HG03432 (cell line): ENCODE results near the gene CTU2.

ENCODE experiments used
- ATAC-seq: cut with Tn5 transposase; IDR thresholded peaks from one replicate; pipeline ENCODE4 v1.9.1; 2021; ENCODE audit warnings: mild to moderate bottlenecking, moderate library complexity; ENCODE audit not compliant: unreplicated experiment

Gene CTU2

DNA sequence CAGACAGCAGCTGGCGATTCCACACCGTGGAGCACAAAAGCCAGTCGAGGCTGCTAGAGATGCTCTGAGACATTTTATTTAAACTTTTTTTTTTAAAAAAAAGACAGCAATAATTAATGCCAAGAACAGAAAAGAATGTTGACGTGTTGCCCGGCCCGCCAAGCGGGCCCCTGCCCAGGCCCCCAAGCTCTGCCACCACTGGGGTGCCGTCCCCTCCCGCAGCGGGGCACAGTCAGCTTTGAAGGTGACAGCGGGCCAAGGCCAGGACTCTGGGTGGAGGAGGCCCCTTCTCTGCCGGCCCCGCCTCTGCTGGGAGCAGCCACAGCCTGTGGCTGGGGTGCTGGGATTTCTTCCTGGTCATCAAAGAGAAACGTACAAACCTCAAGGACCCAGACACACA, 9.9 kb upstream of the CTU2 start:
- no peak for ATAC-seq

GRCh38 chr16:88697116-88697830, 9.0 kb upstream of the CTU2 start:
- no peak for ATAC-seq

GRCh38 chr16:88697831-88698615, 8.3 kb upstream of the CTU2 start:
- no peak for ATAC-seq

DNA sequence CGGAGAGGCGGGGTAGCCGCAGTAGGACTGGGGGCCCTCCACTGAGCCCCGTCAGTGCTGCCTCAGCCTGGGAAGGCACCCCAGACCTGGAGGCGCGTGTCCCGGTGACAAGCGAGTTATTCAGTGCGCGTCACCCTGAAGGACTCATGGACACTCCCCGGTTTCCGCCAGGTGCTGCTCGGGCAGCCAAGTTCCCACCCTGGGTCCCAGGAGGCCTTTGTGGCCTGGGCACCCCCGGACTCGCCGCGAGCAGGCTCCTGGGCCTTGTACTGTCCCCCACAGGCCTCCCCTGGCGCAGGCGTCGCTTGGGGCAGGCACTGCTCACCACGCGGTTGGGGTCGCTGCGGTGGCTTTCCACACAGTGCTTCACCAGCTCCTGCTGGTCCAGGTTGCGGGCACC, 7.7 kb upstream of the CTU2 start:
- no peak for ATAC-seq

- no peak for ATAC-seq
Observed at GRCh38 chr16:88699180-88699579, 7.1 kb upstream of the CTU2 start.

- ATAC-seq = no peak
Observed at GRCh38 chr16:88700322-88700635, 6.0 kb upstream of the CTU2 start.

GRCh38 chr16:88700636-88701482, 5.4 kb upstream of the CTU2 start:
- peak; percentile 72 for ATAC-seq

GRCh38 chr16:88701581-88702370, 4.5 kb upstream of the CTU2 start:
- no peak for ATAC-seq

DNA sequence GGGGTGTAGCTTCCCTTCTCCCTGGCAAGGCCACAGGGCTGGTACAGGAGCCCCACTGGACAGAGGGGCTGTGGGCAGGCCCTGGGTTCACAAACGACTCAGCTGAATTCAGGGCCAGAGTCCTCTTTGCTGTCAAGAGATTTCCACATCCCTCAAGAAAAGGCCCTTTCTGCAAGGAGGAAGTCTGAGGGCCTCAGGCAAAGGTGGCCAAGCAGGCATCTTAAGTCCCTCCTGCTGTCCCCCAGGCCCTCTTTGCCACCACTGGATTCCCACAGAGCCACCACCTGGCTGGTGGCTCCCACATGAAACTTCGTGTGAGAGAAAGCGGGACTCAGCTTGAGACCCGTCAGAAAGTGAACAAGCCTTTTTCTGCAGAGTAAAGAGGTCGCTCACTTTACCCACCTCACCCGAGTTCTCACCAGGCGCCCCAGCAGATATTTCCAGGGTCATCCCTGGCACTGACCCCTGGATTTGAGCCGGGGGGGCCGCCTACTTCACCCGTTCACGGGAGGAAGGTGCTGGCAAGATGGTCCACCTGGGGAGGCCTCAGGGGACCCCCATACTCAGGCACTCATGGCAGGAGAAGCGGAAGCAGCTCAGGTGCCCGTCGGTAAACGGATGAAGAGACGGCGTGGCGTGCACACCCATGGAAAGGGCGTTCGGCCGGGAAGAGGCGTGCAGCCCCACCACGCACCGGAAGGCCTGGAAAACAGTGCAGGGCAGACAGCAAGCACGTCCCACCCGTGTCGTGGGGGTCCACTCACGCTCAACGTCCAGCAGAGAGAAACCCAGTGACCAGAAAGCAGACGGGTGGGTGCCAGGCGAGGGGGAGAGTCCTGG, 3.7 kb upstream of the CTU2 start:
- no peak for ATAC-seq

- ATAC-seq = no peak
Observed at GRCh38 chr16:88703486-88704309, 2.6 kb upstream of the CTU2 start.

- ATAC-seq = no peak
Observed at GRCh38 chr16:88705076-88705684, 1.1 kb upstream of the CTU2 start.

DNA sequence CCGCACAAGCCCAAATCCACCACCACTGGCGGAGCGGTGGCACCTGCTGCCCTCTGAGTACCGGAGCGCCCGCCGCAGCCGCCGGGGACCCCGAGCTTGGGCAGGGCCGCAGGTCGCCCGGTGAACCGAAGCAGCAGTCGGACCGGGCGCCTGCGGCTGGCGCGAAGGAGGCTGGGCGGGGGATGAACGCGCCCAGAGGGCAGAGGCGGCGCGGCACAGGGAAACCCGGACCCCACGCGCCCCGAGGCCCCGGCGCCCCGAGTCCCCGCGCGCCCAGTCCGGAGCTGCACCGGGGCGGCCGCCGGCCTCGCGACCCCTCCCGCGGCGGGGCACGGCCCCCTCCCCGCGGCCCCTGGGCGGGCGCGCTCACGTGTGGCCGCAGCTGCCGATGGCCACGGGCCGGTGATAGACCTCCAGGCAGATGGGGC, 488 bp upstream of the CTU2 start:
- peak; percentile 21 for ATAC-seq

DNA sequence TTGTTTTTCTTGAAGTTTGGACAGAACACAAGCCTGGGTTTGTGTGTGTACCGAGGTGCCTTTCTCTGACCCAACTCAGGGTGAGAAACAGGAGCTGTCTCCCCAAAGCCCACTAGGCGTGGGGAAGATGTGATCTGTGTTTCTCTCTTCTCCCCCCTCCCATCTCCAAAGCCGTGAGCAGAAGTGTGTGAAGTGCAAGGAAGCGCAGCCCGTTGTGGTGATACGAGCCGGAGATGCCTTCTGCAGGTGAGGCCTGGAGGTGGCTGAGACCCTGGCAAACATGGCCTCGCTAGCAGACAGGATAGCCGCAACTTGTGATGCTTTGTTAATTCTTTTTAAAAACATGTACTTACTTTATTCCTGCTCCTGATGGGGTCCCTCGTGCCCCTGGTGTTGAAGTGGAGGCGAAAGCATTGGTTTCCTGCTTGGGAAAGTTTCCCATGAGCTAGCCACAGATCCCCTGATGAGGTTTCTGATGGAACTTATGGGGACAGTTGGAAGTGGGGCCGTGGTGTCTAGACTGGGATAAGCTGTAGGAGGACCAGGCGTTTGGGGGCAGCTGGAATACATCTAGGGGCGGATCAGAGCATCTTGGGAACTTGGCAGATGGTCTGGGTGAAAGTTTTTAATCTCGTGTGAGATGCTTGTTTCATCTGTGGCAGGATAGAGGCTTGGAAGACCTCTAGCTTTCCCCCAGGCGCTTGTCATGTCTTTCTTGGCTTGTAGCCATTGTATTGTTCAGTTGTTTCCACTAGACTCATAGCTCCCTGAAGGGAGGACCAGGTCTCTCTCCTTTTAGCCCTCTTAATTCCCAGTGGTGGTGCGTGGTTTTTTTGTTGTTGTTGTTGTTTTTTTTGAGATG, 893 bp downstream of the CTU2 start:
- no peak for ATAC-seq

GRCh38 chr16:88710556-88710955, 4.3 kb downstream of the CTU2 start:
- no peak for ATAC-seq

- ATAC-seq = no peak
Observed at GRCh38 chr16:88711750-88712340, 5.5 kb downstream of the CTU2 start.

DNA sequence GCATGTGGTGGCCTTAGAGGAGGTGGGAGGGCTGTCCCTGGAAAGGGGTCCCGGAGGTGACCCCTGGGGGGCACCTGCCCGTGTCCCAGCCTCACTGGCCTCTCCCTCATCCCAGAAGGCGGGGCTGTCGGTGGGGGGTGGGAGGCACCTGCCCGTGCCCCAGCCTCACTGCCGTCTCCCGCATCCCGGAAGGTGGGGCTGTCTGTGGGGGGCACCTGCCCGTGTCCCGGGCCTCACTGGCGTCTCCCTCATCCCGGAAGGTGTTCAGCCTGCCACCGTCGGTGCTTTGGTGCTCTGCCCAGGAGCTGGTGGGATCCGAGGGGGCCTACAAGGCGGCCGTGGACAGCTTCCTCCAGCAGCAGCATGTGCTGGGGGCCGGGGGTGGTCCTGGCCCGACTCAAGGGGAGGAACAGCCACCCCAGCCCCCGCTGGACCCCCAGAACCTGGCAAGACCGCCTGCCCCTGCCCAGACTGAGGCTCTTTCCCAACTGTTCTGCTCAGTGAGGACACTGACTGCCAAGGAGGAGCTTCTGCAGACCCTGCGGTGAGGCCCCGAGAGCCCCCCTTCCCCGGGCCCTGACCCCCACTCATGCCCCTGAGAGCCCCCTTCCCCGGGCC, 6.2 kb downstream of the CTU2 start:
- no peak for ATAC-seq

DNA sequence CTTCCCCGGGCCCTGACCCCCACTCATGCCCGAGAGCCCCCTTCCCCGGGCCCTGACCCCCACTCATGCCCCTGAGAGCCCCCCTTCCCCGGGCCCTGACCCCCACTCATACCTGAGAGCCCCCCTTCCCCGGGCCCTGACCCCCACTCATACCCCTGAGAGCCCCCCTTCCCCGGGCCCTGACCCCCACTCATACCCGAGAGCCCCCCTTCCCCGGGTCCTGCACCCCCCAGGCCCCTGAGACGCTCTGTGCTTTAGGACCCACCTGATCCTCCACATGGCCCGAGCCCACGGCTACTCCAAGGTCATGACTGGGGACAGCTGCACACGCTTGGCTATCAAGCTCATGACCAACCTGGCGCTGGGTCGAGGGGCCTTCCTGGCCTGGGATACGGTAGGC, 6.8 kb downstream of the CTU2 start:
- no peak for ATAC-seq
